Caki2 (cell line): ENCODE results near the gene RAMP3. TPM values are rescaled to one million over a fixed set of nuclear protein-coding genes. Genes with fewer than 3 reads are reported as not detected.
"Not testable (repeated sequence)": the region's sequence is repeated elsewhere in the genome, so short reads cannot be mapped to it uniquely, and the experiment has no call there.

Experiments used
- DNase-seq: peaks from one replicate; pipeline ENCODE4 v3.0.0-alpha.2; 2015; ENCODE audit warnings: low read depth
- in situ Hi-C: cut with HindIII; loops from 2 replicates; pipeline ENCODE4 v1.10.0; 2016; ENCODE audit warnings: low sequenced_read_pairs, low pct_unique_long_range_greater_than_20kb, mixed read lengths
- total RNA-seq: library from RNA; depleted of rRNA; stranded (reverse); fragments of >200 nt; shearing (Covaris generic); gene quantifications from 2 replicates; pipeline ENCODE4 v1.2.3, GENCODE V29; 2014; ENCODE audit warnings: low replicate concordance

RAMP3 gene
- total RNA-seq, 1 experiment from 2014 or later = not detected

GRCh38 chr7:45151131-45151684 is 6.4 kb upstream of the RAMP3 start:
- in situ Hi-C loops = no loop called here
- DNase-seq = no peak

GRCh38 chr7:45151967-45152366 is 5.6 kb upstream of the RAMP3 start:
- in situ Hi-C loops = no loop called here
- no peak for DNase-seq

GRCh38 chr7:45153233-45153632 is 4.4 kb upstream of the RAMP3 start:
- in situ Hi-C loops = no loop called here
- DNase-seq = no peak

- in situ Hi-C loops = not testable (repeated sequence)
Measured at GRCh38 chr7:45153861-45154260, 3.7 kb upstream of the RAMP3 start.

GRCh38 chr7:45155357-45155900 is 2.2 kb upstream of the RAMP3 start:
- DNase-seq = no peak
- in situ Hi-C loops = no loop called here

More at GRCh38 chr7:45153861-45154260, 3.7 kb upstream of the RAMP3 start:
- DNase-seq = not testable (repeated sequence)

- DNase-seq = no peak
- in situ Hi-C loops = no loop called here
Measured at GRCh38 chr7:45155941-45156340, 1.6 kb upstream of the RAMP3 start.

- no peak for DNase-seq
- in situ Hi-C loops = no loop called here
Measured at GRCh38 chr7:45156516-45157272, 897 bp upstream of the RAMP3 start.

GRCh38 chr7:45157286-45157652 is 322 bp upstream of the RAMP3 start:
- DNase-seq = no peak
- in situ Hi-C loops = no loop called here

- in situ Hi-C loops = no loop called here
- DNase-seq = no peak
Measured at GRCh38 chr7:45158471-45158870, 880 bp downstream of the RAMP3 start.

GRCh38 chr7:45159296-45159695 is 1.7 kb downstream of the RAMP3 start:
- in situ Hi-C loops = no loop called here
- no peak for DNase-seq

GRCh38 chr7:45160417-45160881 is 2.9 kb downstream of the RAMP3 start:
- no peak for DNase-seq
- in situ Hi-C loops = no loop called here

- no peak for DNase-seq
- in situ Hi-C loops = no loop called here
Measured at GRCh38 chr7:45161138-45161537, 3.5 kb downstream of the RAMP3 start.

GRCh38 chr7:45161842-45162241 is 4.3 kb downstream of the RAMP3 start:
- in situ Hi-C loops = no loop called here
- DNase-seq = no peak

- in situ Hi-C loops = no loop called here
- no peak for DNase-seq
Measured at GRCh38 chr7:45162311-45162845, 4.8 kb downstream of the RAMP3 start.

GRCh38 chr7:45162943-45163691 is 5.5 kb downstream of the RAMP3 start:
- in situ Hi-C loops = no loop called here
- no peak for DNase-seq

GRCh38 chr7:45163692-45164052 is 6.1 kb downstream of the RAMP3 start:
- no peak for DNase-seq

GRCh38 chr7:45164271-45164670 is 6.7 kb downstream of the RAMP3 start:
- DNase-seq, in situ Hi-C loops: not testable (repeated sequence)

More at GRCh38 chr7:45163692-45164052, 6.1 kb downstream of the RAMP3 start:
- in situ Hi-C loops = no loop called here

GRCh38 chr7:45165857-45166256 is 8.3 kb downstream of the RAMP3 start:
- no peak for DNase-seq
- in situ Hi-C loops = no loop called here

- DNase-seq = no peak
- in situ Hi-C loops = no loop called here
Measured at GRCh38 chr7:45171946-45172345, 14.4 kb downstream of the RAMP3 start.
